ENCODE measurements around the gene FALEC.
A peak's percentile ranks its signal among the peaks of the same experiment; 100 is the strongest.

Gene FALEC

GRCh38 chr1:150484431-150484830 lies 31.1 kb upstream of the FALEC start:
- intact Hi-C loops (cut with DNase I; ENCODE audit: low total_unique reads): no loop called here
- Histone ChIP-seq H3K36me3 (peaks cover 2 to 6% (median 5%) of the 10 kb centered on the region in 3 donors), H3K9me3 (no peaks in the 10 kb centered on the region), H3K4me1 (peaks cover 0 to 13% (median 6%) of the 10 kb centered on the region in 4 donors), H3K4me3 (no peak overlapping the region), H3K27ac (no peak overlapping the region), H3K27me3 (no peaks in the 10 kb centered on the region)
- DNase-seq: no peak
- TF ChIP-seq CTCF (IDR thresholded peaks at IDR 0.05): no peak

- no peaks in the 10 kb centered on the region for H3K27me3 ChIP-seq
- no peak for DNase-seq
- H3K4me1 ChIP-seq: peaks cover 0 to 13% (median 6%) of the 10 kb centered on the region in 4 donors
- no peaks in the 10 kb centered on the region for H3K9me3 ChIP-seq
- H3K27ac ChIP-seq: no peak overlapping the region
- H3K4me3 ChIP-seq: no peak overlapping the region
- intact Hi-C loops (cut with DNase I; ENCODE audit: low total_unique reads): no loop called here
- TF ChIP-seq CTCF (IDR thresholded peaks at IDR 0.05): no peak
- peaks cover 6 to 10% (median 8%) of the 10 kb centered on the region in 3 donors for H3K36me3 ChIP-seq
These were observed 30.7 kb upstream of the FALEC start for GRCh38 chr1:150484861-150485260.

GRCh38 chr1:150486966-150487762 lies 28.4 kb upstream of the FALEC start, which contains the start of gene TARS2:
TSS of gene TARS2 (plus strand) at chr1:150487419. CDS start at chr1:150487451, 32 bp downstream.
- Histone ChIP-seq H3K9me3 (no peaks in the 10 kb centered on the region), H3K27ac (peak within 1 kb of the TSS; percentile 61 to 77), H3K27me3 (no peaks in the 10 kb centered on the region), H3K4me1 (peaks cover 0 to 13% (median 6%) of the 10 kb centered on the region in 4 donors), H3K36me3 (peaks cover 19 to 33% (median 20%) of the 10 kb centered on the region in 3 donors), H3K4me3 (peak within 1 kb of the TSS; percentile 69 to 70)
- TF ChIP-seq CTCF (IDR thresholded peaks at IDR 0.05): peak; percentile 43 to 60
- intact Hi-C loops (cut with DNase I; ENCODE audit: low total_unique reads): no loop called here
- peak; percentile 97 to 98 for DNase-seq

GRCh38 chr1:150487763-150488115 lies 27.8 kb upstream of the FALEC start:
- Histone ChIP-seq H3K4me3 (peak overlapping the region; percentile 69 to 70), H3K27ac (peak overlapping the region; percentile 61 to 77), H3K27me3 (no peaks in the 10 kb centered on the region), H3K4me1 (peaks cover 0 to 13% (median 6%) of the 10 kb centered on the region in 4 donors), H3K9me3 (no peaks in the 10 kb centered on the region), H3K36me3 (peaks cover 21 to 38% (median 25%) of the 10 kb centered on the region in 3 donors)
- no peak for TF ChIP-seq CTCF (IDR thresholded peaks at IDR 0.05)
- intact Hi-C loops (cut with DNase I; ENCODE audit: low total_unique reads): no loop called here
- DNase-seq: no peak

DNA sequence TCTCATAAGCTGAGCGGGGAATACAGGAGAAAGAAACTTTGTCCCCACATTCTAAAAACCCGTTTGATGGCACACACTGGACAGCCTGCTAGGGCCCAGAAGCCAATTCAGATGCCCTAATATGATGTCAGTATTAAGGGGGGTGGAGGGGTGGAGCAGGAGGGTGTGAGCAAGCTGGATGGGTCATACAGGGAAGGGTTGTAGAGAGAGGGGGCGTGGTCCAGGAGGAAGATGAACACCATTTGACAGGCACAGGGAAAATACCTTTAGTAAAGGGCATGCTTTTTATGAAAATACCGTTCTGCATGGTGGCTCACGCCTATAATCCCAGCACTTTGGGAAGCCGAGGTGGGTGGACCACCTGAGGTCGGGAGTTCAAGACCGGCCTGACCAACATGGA lies 22.4 kb upstream of the FALEC start:
- Histone ChIP-seq H3K27me3 (no peaks in the 10 kb centered on the region), H3K36me3 (peaks cover 30 to 88% (median 70%) of the 10 kb centered on the region in 3 donors), H3K9me3 (no peaks in the 10 kb centered on the region), H3K4me3 (no peak overlapping the region), H3K27ac (no peak overlapping the region), H3K4me1 (peaks cover 0 to 6% (median 1%) of the 10 kb centered on the region in 4 donors)
- DNase-seq: no peak
- no peak for TF ChIP-seq CTCF (IDR thresholded peaks at IDR 0.05)
- intact Hi-C loops (cut with DNase I; ENCODE audit: low total_unique reads): no loop called here

Measured in tibial artery (tissue), 4 donors.